ENCODE data around the gene PSMA2. TPM values are rescaled to one million over a fixed set of nuclear protein-coding genes. Genes with fewer than 3 reads are reported as not detected.

PSMA2 gene
- total RNA-seq, 4 donors from 2014 or later: 55.3 to 76.1 (median 68.9) TPM

DNA sequence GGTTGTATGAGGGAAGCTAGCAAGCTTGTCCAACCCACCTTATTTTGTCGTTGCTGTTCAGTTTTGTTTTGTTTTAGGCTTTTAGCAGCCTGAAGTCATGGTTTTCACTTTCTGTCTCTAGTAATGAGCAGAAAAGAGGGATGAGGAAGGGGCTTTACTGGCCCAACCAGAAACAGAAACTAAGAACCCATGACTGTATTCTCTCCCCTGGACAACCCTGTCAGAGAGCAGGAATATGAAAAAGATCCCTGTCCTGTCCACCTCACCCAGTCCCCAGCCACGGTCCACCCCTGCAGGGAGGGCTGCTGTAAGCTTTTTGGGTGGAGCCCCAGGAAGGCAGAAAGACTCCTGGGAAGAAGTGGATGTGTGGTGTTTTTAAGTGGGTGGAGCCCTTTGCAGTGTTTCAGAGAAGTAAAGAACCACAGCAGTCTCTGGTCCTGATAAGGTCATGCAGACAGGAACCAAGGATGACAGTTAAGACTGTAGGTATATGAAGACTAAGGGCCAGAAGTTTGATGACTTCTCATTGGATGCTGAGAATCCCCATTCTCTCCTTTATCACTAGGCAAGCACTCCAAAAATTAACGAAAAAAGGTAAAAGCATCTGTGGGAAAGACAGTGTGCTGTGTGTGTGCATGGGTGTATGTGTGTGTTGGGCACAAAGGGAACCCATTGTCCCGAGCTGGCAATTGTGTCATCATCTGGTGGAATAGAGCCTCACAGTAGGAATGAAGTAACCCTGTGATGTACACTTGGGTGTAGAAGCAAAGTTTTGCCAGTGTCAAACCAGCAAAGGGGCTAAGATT is 14.1 kb upstream of the PSMA2 start:
- no peak for DNase-seq (ENCODE audit: low spot score)
- TF ChIP-seq CTCF (IDR thresholded peaks at IDR 0.05): no peak
- no peak for ATAC-seq (ENCODE audit: low FRiP score)

GRCh38 chr7:42940985-42941847 is 9.2 kb upstream of the PSMA2 start:
- no peak for TF ChIP-seq CTCF (IDR thresholded peaks at IDR 0.05)
- ATAC-seq (ENCODE audit: low FRiP score) (peak; percentile 59), DNase-seq (ENCODE audit: low spot score) (peak; percentile 94)

DNA sequence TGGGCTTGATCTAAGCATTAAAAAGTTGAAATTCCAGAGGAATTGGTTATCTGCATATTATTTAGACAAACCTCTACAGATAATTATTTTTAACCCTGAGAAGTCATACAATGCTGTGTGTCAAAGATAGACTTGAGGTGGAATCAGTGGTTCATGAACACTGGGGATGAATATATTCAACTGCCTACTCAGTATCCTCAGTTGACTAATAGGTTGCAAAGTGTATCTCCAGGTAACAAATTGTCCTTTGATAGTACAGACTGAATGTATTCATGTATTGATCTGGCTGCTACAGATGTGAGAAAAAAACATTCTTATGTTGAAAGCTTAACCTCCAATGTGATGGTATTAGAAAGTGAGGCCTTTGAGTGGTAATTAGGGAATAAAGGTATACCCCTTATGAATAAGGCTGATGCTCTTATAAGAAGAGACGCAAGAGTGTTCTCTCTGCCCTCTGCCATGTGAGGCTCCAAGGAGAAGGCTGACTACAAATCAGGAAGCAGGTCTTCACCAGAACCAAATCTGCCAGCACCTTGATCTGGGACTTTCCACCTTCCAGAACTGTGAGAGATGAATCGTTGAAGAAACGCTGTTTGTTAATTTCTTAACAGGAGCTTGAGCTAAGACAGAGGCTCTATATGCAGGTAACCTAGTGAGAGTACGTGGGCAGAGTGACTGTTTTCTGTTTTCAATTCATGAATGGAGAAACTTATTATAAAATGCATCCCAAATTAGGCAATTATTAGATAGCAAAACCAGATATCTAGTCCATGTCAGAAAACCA is 7.7 kb upstream of the PSMA2 start:
- TF ChIP-seq CTCF (IDR thresholded peaks at IDR 0.05): no peak
- no peak for ATAC-seq (ENCODE audit: low FRiP score)

GRCh38 chr7:42935861-42936260 is 3.9 kb upstream of the PSMA2 start:
- no peak for DNase-seq (ENCODE audit: low spot score)
- TF ChIP-seq CTCF (IDR thresholded peaks at IDR 0.05): no peak

More for the DNA sequence above, 7.7 kb upstream of the PSMA2 start:
- no peak for DNase-seq (ENCODE audit: low spot score)

GRCh38 chr7:42934291-42934690 is 2.3 kb upstream of the PSMA2 start:
- no peak for TF ChIP-seq CTCF (IDR thresholded peaks at IDR 0.05)
- ATAC-seq (ENCODE audit: low FRiP score) (no peak), DNase-seq (ENCODE audit: low spot score) (no peak)

More at GRCh38 chr7:42935861-42936260, 3.9 kb upstream of the PSMA2 start:
- no peak for ATAC-seq (ENCODE audit: low FRiP score)

GRCh38 chr7:42932811-42933591 is 1.0 kb upstream of the PSMA2 start:
- ATAC-seq (ENCODE audit: low FRiP score): peak; percentile 11
- DNase-seq (ENCODE audit: low spot score): no peak
- TF ChIP-seq CTCF (IDR thresholded peaks at IDR 0.05): no peak

All from omental fat pad (tissue), 4 donors.